ENCODE measurements around the gene CHCHD2.
A peak's percentile ranks its signal among the peaks of the same experiment; 100 is the strongest.
"Not testable (repeated sequence)": the region's sequence is repeated elsewhere in the genome, so short reads cannot be mapped to it uniquely, and the experiment has no call there.

CHCHD2 gene

DNA sequence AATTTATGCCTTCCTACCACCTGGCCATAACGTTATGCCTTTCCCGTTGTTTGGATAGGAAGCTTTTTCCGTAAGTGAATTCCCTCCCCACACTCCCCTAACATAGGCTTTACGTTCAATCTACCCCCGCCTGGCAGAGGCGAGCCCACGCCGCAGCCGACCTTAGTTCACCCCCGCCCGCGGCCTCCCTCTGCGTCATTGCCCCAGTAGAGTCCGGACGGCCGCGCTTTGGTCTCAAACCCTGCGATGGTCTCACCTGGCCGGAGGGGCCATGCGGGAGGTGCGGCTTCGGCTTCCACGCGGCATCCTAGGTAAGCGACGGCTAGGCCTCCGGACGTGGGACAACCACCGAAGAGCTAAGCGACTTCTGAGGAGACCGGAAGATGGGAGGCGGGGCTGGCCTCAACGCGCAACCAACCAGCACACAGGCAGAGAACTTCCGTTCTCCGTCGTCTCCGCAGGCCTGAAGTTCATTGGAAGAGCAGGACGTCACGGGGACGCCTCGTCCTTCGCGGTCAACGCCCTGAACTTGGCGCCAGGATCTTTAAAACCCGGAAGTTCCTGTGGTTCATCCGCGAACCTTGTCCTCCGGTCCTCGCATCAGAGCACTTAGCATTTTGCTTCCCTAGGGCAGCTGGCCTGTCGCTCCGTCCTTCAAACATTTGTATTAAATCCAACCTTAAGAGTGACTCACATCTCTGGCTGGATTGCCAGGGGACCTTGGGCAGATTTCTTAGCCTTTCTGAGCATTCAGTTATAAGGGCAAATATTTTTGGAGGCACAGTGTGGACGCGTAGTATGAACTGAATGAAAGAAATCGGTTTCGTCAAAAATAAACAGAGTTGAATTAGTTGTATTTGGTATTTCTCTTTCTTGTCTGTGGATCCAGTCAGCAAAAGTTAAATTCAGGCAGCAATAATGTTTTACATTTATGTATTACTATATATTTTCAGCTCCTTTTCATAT is at the start of gene CHCHD2:
TSS of gene CHCHD2 (minus strand) at position 369 of the 966 bp plus-strand sequence. CDS start at position 306, 63 bp downstream.
- H3K4me3 ChIP-seq, result peak within 1 kb of the TSS; percentile 77 to 81
- TF ChIP-seq, protein P1, sequence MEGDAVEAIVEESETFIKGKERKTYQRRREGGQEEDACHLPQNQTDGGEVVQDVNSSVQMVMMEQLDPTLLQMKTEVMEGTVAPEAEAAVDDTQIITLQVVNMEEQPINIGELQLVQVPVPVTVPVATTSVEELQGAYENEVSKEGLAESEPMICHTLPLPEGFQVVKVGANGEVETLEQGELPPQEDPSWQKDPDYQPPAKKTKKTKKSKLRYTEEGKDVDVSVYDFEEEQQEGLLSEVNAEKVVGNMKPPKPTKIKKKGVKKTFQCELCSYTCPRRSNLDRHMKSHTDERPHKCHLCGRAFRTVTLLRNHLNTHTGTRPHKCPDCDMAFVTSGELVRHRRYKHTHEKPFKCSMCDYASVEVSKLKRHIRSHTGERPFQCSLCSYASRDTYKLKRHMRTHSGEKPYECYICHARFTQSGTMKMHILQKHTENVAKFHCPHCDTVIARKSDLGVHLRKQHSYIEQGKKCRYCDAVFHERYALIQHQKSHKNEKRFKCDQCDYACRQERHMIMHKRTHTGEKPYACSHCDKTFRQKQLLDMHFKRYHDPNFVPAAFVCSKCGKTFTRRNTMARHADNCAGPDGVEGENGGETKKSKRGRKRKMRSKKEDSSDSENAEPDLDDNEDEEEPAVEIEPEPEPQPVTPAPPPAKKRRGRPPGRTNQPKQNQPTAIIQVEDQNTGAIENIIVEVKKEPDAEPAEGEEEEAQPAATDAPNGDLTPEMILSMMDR (IDR thresholded peaks at IDR 0.05), result peak in 1 of 2 experiments; percentile 9

DNA sequence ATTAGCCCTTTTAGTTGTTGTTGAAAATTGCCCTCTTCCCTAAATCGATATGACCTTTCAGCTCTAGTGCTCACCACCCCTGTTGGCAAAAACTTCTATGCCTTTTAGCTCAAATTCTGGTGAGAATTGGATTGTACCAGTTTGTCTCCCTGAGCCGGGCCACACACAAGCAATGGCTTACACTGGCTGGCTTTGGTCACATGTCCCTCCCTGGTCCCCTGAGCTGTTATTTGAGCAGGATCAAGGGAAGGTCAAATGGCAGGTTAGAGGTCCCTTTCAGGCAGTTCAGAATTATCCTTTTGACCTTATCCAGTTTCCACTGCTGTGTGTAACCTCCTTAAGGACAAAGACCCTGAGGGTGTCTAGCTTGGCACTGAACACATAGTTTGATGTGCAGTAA is 24.8 kb upstream of the CHCHD2 start:
- H3K9me3 ChIP-seq; DNase-seq; H3K27ac ChIP-seq; H3K27me3 ChIP-seq; H3K4me1 ChIP-seq; H3K36me3 ChIP-seq; intact Hi-C loops (cut with DNase I; ENCODE audit: low total_unique reads); H3K4me3 ChIP-seq: not testable (repeated sequence)

More for the DNA sequence above, at the start of gene CHCHD2:
- peaks cover 0 to 26% (median 16%) of the 10 kb centered on the region in 4 donors for H3K4me1 ChIP-seq
- H3K36me3 ChIP-seq, result peaks cover 29 to 32% (median 30%) of the 10 kb centered on the region in 3 donors
- intact Hi-C loops (cut with DNase I; ENCODE audit: low total_unique reads), result no loop called here
- H3K27me3 ChIP-seq, result no peaks in the 10 kb centered on the region
- DNase-seq, result peak; percentile 97 to 98
- H3K27ac ChIP-seq, result peak within 1 kb of the TSS; percentile 88 to 92
- no peaks in the 10 kb centered on the region for H3K9me3 ChIP-seq

DNA sequence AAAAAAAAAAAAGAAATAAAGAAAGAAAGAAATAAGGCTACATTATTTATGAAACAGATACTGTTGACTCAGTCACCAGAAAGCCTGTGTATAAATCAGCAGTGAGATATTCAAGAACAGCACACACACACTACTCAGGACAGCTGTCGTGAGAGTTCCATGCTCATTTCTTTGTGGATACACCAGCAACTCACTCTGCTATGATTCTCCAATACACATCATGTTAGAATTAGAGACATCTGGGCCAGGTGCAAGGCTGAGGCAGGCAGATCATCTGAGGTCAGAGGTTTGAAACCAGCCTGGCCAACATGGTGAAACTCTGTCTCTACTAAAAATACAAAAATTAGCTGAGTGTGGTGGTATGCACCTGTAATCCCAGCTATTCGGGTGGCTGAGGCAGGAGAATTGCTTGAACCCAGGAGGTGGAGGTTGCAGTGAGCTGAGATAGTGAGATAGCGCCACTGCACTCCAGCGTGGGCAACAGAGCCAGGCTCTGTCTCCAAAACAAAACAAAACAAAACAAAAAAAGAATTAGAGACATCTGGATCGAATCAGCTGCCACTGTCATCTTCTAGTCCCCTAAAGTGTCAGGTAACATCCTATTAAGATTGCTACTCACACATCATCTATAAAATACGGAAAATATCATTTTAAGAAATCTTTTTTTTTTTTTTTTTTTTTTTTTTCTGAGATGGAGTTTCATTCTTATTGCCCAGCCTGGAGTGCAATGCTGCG is 21.1 kb upstream of the CHCHD2 start:
- no peaks in the 10 kb centered on the region for H3K36me3 ChIP-seq
- H3K4me3 ChIP-seq, result no peak overlapping the region
- TF ChIP-seq, protein P1 (IDR thresholded peaks at IDR 0.05), result no peak
- intact Hi-C loops (cut with DNase I; ENCODE audit: low total_unique reads), result no loop called here
- no peak for DNase-seq
- no peaks in the 10 kb centered on the region for H3K27me3 ChIP-seq
- no peak overlapping the region for H3K27ac ChIP-seq
- no peaks in the 10 kb centered on the region for H3K9me3 ChIP-seq
- H3K4me1 ChIP-seq, result no peaks in the 10 kb centered on the region

- DNase-seq, result no peak
- Histone ChIP-seq H3K27me3 (no peaks in the 10 kb centered on the region), H3K4me3 (no peak overlapping the region), H3K36me3 (no peaks in the 10 kb centered on the region), H3K27ac (no peak overlapping the region), H3K4me1 (no peaks in the 10 kb centered on the region), H3K9me3 (no peaks in the 10 kb centered on the region)
- TF ChIP-seq, protein P1 (IDR thresholded peaks at IDR 0.05), result no peak
- intact Hi-C loops (cut with DNase I; ENCODE audit: low total_unique reads), result no loop called here
Observed at GRCh38 chr7:56125831-56126230, 19.6 kb upstream of the CHCHD2 start.

DNA sequence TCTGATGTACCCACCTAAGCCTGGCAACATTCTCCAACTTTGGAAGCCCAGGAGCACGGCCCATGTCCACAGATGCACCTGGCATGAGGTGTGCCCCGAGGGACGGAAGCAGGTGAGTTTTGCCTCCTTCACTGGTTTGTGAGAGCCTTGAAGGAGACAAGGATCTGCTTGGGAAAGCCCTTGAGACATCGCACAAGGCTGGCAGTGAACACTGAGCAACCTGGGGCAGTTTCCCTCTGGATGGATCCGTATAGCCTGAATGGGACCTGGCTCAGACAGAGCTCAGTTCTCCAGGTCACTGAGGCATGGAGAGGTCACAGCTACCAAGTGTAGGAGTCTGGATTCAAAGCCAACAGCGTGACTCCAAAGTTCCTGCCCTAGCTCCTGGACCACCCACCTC is 18.7 kb upstream of the CHCHD2 start:
- DNase-seq, result no peak
- intact Hi-C loops (cut with DNase I; ENCODE audit: low total_unique reads), result no loop called here
- Histone ChIP-seq H3K9me3 (no peaks in the 10 kb centered on the region), H3K4me1 (no peaks in the 10 kb centered on the region), H3K27me3 (no peaks in the 10 kb centered on the region), H3K36me3 (no peaks in the 10 kb centered on the region), H3K4me3 (no peak overlapping the region), H3K27ac (no peak overlapping the region)
- TF ChIP-seq, protein P1 (IDR thresholded peaks at IDR 0.05), result no peak

- TF ChIP-seq, protein P1 (IDR thresholded peaks at IDR 0.05), result no peak
- Histone ChIP-seq H3K4me1 (peaks cover 0 to 2% (median 0%) of the 10 kb centered on the region in 4 donors), H3K4me3 (no peak overlapping the region), H3K9me3 (no peaks in the 10 kb centered on the region), H3K36me3 (no peaks in the 10 kb centered on the region), H3K27ac (no peak overlapping the region), H3K27me3 (peaks cover 0 to 9% of the 10 kb centered on the region in 2 donors)
- intact Hi-C loops (cut with DNase I; ENCODE audit: low total_unique reads), result no loop called here
- no peak for DNase-seq
Observed at GRCh38 chr7:56121440-56121839, 15.2 kb upstream of the CHCHD2 start.
